ENCODE data around the gene ZAR1L.

DNA sequence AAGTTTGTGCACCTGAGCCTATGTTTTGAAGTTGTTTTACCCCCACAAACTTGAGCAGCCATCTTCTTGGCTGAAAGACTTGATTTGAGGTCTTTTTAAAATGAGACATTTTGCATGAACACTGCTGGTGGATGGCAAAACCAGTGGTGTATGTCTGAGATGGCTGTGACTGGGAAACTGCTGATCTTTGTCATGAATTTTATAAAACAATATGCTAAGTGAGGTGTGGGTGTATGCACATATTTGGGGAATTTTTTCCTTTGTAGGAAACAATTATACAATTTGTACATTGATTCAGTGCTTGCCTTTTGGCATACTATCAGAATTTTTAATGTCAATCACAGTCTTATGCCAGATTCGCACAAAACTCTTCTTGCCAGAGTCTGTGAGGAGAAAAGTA is 52.5 kb downstream of the ZAR1L start:
- TF ChIP-seq CTCF (IDR thresholded peaks at IDR 0.05) (no peak), POLR2A (IDR thresholded peaks at IDR 0.05) (no peak)
